ENCODE data around the gene LAMB3. TPM values are rescaled to one million over a fixed set of nuclear protein-coding genes. Genes with fewer than 3 reads are reported as not detected.

Gene LAMB3
- total RNA-seq, 1 experiment from 2014 or later = 0.28 TPM

GRCh38 chr1:209618291-209618690 is 33.9 kb downstream of the LAMB3 start:
- no peaks in the 10 kb centered on the region; a peak in 3 of 7 replicates for H3K36me3 Mint-ChIP-seq (ENCODE audit: insufficient read depth in 1 of 3, low read depth in 3 of 3)
- no peak overlapping the region for H3K27ac Mint-ChIP-seq
- no peaks in the 10 kb centered on the region for H3K79me1 ChIP-seq (ENCODE audit: insufficient read depth, low read depth, low read length, poor library complexity, severe bottlenecking)
- no peak overlapping the region for H2BK15ac ChIP-seq (ENCODE audit: low read depth, low read length)
- H3K23me2 ChIP-seq (ENCODE audit: insufficient read length, low read depth, low read length, poor library complexity, severe bottlenecking) = no peaks in the 10 kb centered on the region
- H3K9me3 Mint-ChIP-seq = no peaks in the 10 kb centered on the region; a peak in 1 of 5 replicates
- H4K8ac ChIP-seq (replicated peaks; ENCODE audit: insufficient read length, low read depth, low read length) = no peak overlapping the region
- peaks cover 6 to 10% of the 10 kb centered on the region in 2 experiments for H3K4me1 Mint-ChIP-seq
- DNase-seq = no peak
- H2BK5ac ChIP-seq (ENCODE audit: insufficient read length, low read length) = no peak overlapping the region
- H3T11ph ChIP-seq (ENCODE audit: low read length) = no peak overlapping the region
- no peak overlapping the region for H2BK20ac ChIP-seq (ENCODE audit: low read depth, low read length, poor library complexity, severe bottlenecking)
- TF ChIP-seq CTCF (conservative IDR thresholded peaks at IDR 0.05) = no peak
- H3K4me1 ChIP-seq (ENCODE audit: insufficient read depth, low read length) = no peaks in the 10 kb centered on the region
- no peaks in the 10 kb centered on the region for H3K27me3 ChIP-seq (ENCODE audit: insufficient read depth, low read length)
- no peaks in the 10 kb centered on the region for H3K9me3 ChIP-seq (ENCODE audit: control insufficient read depth, low read depth, low read length)
- no peak overlapping the region for H3K56ac ChIP-seq (ENCODE audit: insufficient read length, low read depth, low read length)
- no peak overlapping the region for H3K14ac ChIP-seq (ENCODE audit: insufficient read depth, low read length)
- H3K23ac ChIP-seq (ENCODE audit: insufficient read length, low read depth, low read length) = no peak overlapping the region
- no peak overlapping the region for H3K9ac ChIP-seq (ENCODE audit: extremely low read depth, insufficient read length, low read length)
- WGBS (ENCODE audit: extremely low coverage, insufficient read length, low lambda C conversion rate) = no CpG with 5 or more reads among the region's 11 CpGs
- H3K4me3 Mint-ChIP-seq = no peak overlapping the region
- no peak overlapping the region for H2AFZ ChIP-seq (ENCODE audit: low read length)
- H3K27me3 Mint-ChIP-seq (ENCODE audit: low read depth) = peaks cover 6% of the 10 kb centered on the region
- H3K27ac ChIP-seq (ENCODE audit: insufficient read length, low read depth, low read length) = no peak overlapping the region
- no peaks in the 10 kb centered on the region for H3K79me2 ChIP-seq (ENCODE audit: insufficient read depth, low read length)
- no peak overlapping the region for H4K91ac ChIP-seq (ENCODE audit: insufficient read length, low read depth, low read length)
- no peak overlapping the region for H2BK120ac ChIP-seq (ENCODE audit: low read depth, low read length, poor library complexity, severe bottlenecking)
- H3K4me2 ChIP-seq (ENCODE audit: insufficient read depth, insufficient read length, low read length) = no peak overlapping the region
- H2BK12ac ChIP-seq (ENCODE audit: insufficient read length, low read depth, low read length) = no peak overlapping the region
- H4K5ac ChIP-seq (ENCODE audit: insufficient read length, low read depth, low read length) = no peak overlapping the region
- H3K18ac ChIP-seq (ENCODE audit: insufficient read length, low read depth, low read length) = peak overlapping the region; percentile 8
- H3K4ac ChIP-seq (ENCODE audit: low read depth, low read length) = no peak overlapping the region
- H2AK5ac ChIP-seq (ENCODE audit: insufficient read length, low read length) = no peak overlapping the region
- H4K20me1 ChIP-seq (ENCODE audit: control insufficient read depth, insufficient read depth, insufficient read length) = no peaks in the 10 kb centered on the region
